Astrocyte of the spinal cord (primary cell): ENCODE results near the gene NUSAP1.
A peak's percentile ranks its signal among the peaks of the same experiment; 100 is the strongest.

Experiments
- DNase-seq: peaks from one replicate; pipeline ENCODE4 v3.0.0; 2011; ENCODE audit warnings: low read depth, low spot score
- H3K4me3 ChIP-seq: 2 replicates; pipeline ENCODE4 v1.5.1; 2011; ENCODE audit warnings: low read depth, mild to moderate bottlenecking, low read length, moderate library complexity
- CTCF ChIP-seq: IDR thresholded peaks from 2 replicates; pipeline ENCODE4 v1.5.1; 2012; ENCODE audit warnings: low read depth, mild to moderate bottlenecking, low read length, inconsistent platforms
- in situ Hi-C: cut with HindIII; loops from 2 replicates; pipeline ENCODE4 v1.10.0; 2017; ENCODE audit warnings: low sequenced_read_pairs

NUSAP1 gene

GRCh38 chr15:41333026-41333562, 413 bp downstream of the NUSAP1 start:
- H3K4me3 ChIP-seq = peak overlapping the region; percentile 83
- in situ Hi-C loops = no loop called here
- TF ChIP-seq CTCF = no peak
- no peak for DNase-seq

- in situ Hi-C loops = no loop called here
- H3K4me3 ChIP-seq = peak overlapping the region; percentile 22
- DNase-seq = no peak
- no peak for TF ChIP-seq CTCF
Measured at GRCh38 chr15:41334293-41335120, 1.8 kb downstream of the NUSAP1 start.

- in situ Hi-C loops = no loop called here
- TF ChIP-seq CTCF = no peak
- H3K4me3 ChIP-seq = no peak overlapping the region
- DNase-seq = no peak
Measured at GRCh38 chr15:41336549-41336948, 3.9 kb downstream of the NUSAP1 start.

- in situ Hi-C loops = no loop called here
- TF ChIP-seq CTCF = no peak
- no peak for DNase-seq
- H3K4me3 ChIP-seq = no peak overlapping the region
Measured at GRCh38 chr15:41337047-41337446, 4.4 kb downstream of the NUSAP1 start.

GRCh38 chr15:41337631-41338522, 5.2 kb downstream of the NUSAP1 start:
- no peak for TF ChIP-seq CTCF
- in situ Hi-C loops = no loop called here
- DNase-seq = no peak
- no peak overlapping the region for H3K4me3 ChIP-seq

- no peak overlapping the region for H3K4me3 ChIP-seq
- no peak for TF ChIP-seq CTCF
- DNase-seq = no peak
- in situ Hi-C loops = no loop called here
Measured at GRCh38 chr15:41340189-41340695, 7.6 kb downstream of the NUSAP1 start.
